K562 (cell line): ENCODE data around the gene LZTR1.

Experiments
- CTCF ChIP-seq, 3 experiments: IDR thresholded peaks in 2 of 3; conservative IDR thresholded peaks in 1 of 3; 2 replicates each; pipeline ENCODE4 v1.5.1; 2011 to 2012; ENCODE audit warnings: low read length in 3 of 3, mild to moderate bottlenecking in 3 of 3, control low read depth in 2 of 3, improper control_type of control experiment in 1 of 3, inconsistent platforms in 1 of 3, low read depth in 1 of 3, mixed read lengths in 1 of 3, moderate library complexity in 1 of 3; ENCODE audit not compliant: insufficient read depth in 2 of 3
- FOXK2 ChIP-seq, 2 experiments: fragments of 450-650 bp; IDR thresholded peaks in 1 of 2; conservative IDR thresholded peaks in 1 of 2; 2 replicates each; pipeline ENCODE4 v1.6.1; 2016; ENCODE audit warnings: low read depth in 2 of 2, mild to moderate bottlenecking in 1 of 2
- SP2 ChIP-seq: IDR thresholded peaks from 2 replicates; pipeline ENCODE4 v1.6.1; 2011; ENCODE audit warnings: mild to moderate bottlenecking, low read depth, low read length, moderate library complexity; ENCODE audit not compliant: poor library complexity, severe bottlenecking; ENCODE audit errors: extremely low read depth
- ZNF12 ChIP-seq: sonication (generic); formaldehyde crosslinking; IDR thresholded peaks from 2 replicates; pipeline ENCODE4 v1.4.0; 2020; ENCODE audit warnings: mild to moderate bottlenecking, missing genetic modification reagents
- ZNF830 ChIP-seq: fragments of 250-450 bp; sonication (Bioruptor Pico); IDR thresholded peaks from 2 replicates; pipeline ENCODE4 v1.5.0; 2021; ENCODE audit warnings: mild to moderate bottlenecking
- TF ChIP-seq, protein P1 (sequence below): sonication (generic); formaldehyde crosslinking; IDR thresholded peaks from 2 replicates; pipeline ENCODE4 v1.8.0; 2023; ENCODE audit warnings: mild to moderate bottlenecking, missing genetic modification reagents

DNA sequence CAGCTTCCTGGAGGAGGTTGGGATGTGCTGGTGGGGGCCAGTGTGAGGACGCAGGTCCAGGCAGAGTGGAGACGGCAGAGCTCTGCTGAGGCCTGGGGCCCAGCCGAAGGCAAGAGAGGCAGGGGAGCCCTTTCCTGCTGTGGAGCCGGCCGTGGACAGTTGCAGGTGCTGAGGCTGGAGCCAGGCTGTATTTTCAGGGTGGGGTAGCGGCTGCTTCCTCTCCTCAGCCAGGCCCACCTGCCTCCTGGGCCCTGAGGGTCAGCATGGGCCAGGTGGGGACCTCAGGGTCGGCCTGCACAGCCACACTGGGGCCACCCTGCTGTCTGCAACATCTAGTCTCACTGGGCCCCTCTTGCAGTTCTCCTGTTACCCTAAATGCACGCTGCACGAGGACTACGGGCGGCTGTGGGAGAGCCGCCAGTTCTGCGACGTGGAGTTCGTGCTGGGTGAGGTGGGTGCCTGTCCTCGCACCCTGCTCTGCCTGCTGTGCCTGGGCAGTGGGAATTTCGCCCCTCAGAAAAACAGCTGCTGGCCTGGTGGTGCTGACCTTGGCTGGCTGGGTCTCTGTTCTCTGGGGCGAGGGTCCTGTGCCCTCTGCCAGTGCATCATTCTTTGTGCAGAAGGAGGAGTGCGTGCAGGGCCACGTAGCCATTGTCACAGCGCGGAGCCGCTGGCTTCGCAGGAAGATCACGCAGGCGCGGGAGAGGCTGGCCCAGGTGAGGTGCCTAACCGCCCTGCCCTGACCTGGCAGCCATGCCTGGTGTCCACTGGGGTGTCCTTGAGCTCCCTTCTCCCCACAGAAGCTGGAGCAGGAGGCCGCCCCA, 11.4 kb downstream of the LZTR1 start:
- TF ChIP-seq ZNF830 (CRISPR knock-in tag) (no peak), ZNF12 (CRISPR knock-in tag) (no peak), FOXK2 (conservative IDR thresholded peaks at IDR 0.05 in 1 of 2, IDR thresholded peaks at IDR 0.05 in 1 of 2; ENCODE audit: low read depth in 2 of 2) (no peak), SP2 (no peak), CTCF (IDR thresholded peaks at IDR 0.05 in 2 of 3, conservative IDR thresholded peaks at IDR 0.05 in 1 of 3; ENCODE audit: insufficient read depth in 2 of 3, low read depth in 1 of 3, low read length in 3 of 3) (no peak)
- TF ChIP-seq, protein P1, sequence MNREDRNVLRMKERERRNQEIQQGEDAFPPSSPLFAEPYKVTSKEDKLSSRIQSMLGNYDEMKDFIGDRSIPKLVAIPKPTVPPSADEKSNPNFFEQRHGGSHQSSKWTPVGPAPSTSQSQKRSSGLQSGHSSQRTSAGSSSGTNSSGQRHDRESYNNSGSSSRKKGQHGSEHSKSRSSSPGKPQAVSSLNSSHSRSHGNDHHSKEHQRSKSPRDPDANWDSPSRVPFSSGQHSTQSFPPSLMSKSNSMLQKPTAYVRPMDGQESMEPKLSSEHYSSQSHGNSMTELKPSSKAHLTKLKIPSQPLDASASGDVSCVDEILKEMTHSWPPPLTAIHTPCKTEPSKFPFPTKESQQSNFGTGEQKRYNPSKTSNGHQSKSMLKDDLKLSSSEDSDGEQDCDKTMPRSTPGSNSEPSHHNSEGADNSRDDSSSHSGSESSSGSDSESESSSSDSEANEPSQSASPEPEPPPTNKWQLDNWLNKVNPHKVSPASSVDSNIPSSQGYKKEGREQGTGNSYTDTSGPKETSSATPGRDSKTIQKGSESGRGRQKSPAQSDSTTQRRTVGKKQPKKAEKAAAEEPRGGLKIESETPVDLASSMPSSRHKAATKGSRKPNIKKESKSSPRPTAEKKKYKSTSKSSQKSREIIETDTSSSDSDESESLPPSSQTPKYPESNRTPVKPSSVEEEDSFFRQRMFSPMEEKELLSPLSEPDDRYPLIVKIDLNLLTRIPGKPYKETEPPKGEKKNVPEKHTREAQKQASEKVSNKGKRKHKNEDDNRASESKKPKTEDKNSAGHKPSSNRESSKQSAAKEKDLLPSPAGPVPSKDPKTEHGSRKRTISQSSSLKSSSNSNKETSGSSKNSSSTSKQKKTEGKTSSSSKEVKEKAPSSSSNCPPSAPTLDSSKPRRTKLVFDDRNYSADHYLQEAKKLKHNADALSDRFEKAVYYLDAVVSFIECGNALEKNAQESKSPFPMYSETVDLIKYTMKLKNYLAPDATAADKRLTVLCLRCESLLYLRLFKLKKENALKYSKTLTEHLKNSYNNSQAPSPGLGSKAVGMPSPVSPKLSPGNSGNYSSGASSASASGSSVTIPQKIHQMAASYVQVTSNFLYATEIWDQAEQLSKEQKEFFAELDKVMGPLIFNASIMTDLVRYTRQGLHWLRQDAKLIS (CRISPR knock-in tag): no peak
